RPMI8226 (cell line): Measurements from ENCODE around the gene DYSF.

Source experiments
- DNase-seq: peaks from one replicate; pipeline ENCODE4 v3.0.0-alpha.2; 2015

The DYSF gene

DNA sequence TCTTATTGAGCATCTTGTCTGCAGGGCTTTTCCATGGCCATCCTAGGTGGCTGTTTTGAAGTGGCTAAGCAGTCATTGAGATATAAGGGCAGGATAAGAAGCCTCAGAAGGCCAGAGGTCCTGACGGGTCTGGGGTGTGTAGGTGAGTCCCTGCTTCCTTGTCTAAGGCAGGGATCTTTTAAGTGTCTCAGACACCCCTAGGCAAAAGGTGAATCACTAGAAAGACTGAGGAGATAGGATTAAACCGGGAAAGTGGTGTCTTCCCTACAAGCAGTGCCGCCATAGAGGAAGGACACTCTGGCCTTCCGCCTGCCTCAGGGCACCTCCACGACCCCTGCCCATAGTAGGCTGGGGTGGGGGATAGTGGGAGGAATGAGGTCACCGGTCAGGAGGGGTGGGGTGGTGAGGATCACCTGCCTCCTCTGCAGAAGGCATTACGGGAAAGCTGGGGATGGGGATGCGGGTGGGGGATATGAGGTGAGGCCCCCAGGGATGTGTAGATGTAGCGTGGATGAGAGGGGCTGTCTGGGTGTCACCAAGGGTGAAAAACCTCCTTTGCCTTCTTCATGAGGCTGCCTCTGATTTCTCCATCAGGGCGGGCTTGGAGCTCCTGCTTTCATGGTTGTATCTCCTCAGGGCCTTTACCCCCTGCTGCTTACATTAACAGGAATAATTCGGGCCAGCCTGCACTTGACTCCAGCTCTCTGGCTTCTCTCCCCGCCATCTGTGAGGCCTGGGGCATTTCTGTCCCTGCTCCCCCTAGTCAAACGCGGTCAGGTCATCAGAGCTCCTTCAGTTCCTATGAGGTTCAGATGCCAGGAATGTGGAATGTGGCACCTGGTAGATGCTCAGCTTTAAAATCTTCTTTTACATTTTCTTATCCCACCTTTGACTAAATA lies 244.0 kb downstream of the DYSF start:
- no peak for DNase-seq

GRCh38 chr2:71699428-71699827 lies 246.1 kb downstream of the DYSF start:
- DNase-seq, result no peak

GRCh38 chr2:71700041-71700657 lies 246.8 kb downstream of the DYSF start:
- no peak for DNase-seq

DNA sequence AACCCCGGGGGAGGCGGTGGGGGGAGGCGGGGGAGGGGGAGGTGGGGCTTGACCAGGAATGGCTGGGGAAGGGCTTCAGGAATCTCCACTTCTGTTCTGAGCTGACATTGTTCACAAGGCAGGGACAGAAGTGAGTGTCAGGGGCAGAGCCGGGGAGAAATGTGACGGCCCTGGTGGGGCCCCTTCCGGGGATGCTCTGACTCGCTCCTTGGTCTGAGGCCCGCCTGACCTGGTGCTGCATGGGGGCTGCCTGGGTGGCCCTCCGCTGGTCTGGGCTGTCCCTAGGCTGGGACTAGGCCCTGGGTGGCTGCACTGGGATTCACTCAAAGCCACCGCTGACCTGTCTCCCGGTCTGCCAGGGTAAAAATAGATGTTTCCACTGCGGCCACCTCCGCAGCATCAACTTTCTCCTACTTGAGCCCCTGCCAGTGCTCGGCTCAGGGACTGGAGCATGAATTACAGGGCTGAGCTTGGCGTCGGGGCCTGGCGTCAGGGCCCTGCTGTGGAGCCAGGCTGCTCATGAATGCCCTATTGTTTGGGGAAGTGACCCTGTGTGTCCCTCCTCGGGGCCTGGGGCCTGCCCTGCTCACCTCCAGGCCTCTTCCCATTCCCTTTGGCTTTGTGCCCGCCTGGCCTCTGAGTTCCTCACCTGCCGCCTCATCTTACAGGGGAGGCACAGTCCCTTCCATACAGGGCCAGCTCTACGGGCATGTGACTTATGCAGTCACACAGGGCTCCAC lies 247.5 kb downstream of the DYSF start:
- no peak for DNase-seq

DNA sequence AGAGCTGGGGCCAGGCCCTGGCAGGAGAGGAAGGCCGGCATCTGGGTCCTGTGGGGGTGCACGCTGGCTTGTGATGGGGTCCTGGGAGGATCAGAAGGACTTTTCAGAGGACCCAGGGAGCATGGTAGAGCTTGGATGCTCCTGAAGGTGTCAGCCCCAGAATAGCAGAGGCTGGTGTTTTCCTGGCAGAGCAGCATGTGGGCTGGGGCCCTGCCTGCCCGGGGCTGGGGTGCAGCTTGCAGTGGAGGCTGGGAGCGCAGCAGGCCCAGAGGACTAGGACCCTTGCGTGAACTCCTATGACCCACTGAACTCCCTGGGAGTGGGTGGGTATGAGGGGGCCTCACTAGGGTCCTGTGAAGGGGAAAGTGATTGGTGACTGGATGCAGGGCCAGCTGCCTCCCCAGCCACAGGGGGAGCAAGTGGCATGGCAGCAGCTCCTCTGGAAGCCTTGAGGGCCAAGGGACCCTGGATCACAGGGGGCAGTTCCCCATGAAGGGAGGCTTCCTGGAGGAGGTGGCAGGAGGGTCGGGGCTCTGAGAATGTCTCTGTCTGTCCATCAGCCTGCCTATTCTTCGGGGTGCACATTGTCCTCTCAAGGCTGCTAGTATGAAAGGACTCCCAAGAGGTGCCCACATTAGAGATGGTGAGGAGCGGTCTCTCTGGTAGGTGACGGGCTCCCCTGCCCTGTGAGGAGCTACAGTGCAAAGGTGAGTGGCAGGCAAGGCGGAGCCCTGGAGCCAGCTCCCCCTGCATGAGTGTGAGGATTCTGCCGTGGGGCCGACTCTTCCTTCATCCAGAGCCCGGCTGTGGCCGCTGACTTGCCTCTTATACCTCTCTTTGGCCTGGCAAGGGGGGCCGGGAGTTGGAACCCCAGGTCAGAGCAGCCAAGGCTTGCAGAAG lies 249.0 kb downstream of the DYSF start:
- no peak for DNase-seq

DNA sequence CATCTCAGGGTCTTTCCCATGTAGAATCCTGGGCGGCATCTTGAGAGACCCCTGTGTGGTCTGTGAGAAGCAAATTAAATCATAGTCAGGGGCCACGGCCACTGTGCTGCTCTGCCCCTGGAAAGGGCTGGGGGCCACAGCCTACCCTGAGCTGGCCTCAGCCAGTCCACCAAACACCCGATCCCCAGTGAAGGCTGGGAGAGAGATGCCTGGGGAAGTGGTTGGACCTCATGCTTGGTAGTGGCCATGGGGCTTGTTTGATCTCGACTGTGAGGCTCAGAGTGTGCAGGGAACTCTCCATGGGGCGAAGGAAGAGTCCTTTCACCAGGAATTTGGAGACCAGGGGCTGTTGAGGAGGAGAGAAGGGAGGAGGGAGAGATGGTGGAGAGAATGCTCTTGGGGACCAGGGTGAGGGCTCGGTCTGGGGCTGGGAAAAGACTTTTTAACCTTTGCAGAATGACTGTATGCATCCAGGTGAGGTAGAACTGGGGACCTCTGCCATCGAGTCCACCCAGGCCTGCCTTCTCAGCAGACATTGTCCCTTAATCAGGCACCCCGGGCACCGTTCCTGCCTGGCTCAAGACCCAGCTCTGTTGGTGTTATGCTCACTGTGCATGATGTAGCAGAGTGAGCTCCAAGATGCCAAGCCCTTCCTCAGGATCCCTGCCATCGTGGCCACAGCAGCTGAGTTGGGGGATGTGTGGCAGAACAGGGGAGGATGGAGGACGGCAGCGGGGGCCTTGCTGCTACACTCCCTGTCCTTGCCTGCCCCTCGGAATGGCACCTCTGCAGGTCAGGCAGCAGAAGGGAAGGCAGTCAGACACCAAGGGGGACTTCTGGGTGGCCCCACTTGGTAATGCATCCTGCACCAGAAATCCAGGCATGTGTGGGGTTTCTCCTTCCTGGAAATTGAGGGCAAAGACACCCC lies 249.9 kb downstream of the DYSF start:
- no peak for DNase-seq

GRCh38 chr2:71704131-71704561 lies 250.8 kb downstream of the DYSF start:
- DNase-seq, result no peak

DNA sequence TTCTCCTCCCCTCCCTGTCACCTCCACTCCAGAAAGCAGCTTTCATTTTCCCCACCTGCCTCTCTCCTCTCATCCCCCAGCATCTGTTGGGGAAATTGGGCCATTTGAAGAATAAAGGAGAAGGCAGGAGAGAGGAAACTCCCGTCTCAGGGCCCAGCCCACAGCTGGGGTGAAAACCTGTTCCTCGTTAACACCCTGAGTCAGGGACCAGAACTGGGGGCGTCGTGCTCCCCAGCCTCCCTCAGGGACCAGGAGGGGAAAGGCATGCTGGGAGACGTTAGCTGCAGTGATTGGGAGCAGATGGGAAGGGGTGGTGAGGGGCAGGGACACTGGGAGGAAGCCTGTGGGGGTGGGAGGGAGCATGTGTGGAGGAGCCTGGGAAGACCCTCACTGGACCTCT lies 251.3 kb downstream of the DYSF start:
- no peak for DNase-seq

- DNase-seq, result no peak
These were observed 252.0 kb downstream of the DYSF start for GRCh38 chr2:71705171-71705960.

DNA sequence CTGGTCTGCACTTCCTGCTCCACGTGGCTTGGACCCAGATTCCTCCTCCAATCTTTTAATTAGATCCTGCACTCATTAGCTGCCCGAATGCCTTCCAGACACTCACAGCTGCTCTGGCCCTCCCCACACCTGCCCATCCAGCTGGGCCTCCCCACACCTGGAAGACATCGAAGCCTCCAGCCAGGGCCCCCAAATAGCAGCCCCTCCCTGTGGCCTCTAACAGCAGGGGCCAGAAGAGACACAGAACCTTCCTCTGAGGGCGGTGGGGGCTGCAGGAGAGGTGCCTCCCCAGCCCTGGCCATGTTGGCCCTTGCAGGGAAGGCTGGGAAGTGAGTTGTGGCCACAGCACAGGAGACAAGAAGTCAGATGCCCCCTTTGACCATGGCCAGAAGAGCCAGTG lies 252.8 kb downstream of the DYSF start:
- DNase-seq, result no peak

GRCh38 chr2:71706836-71707235 lies 253.5 kb downstream of the DYSF start:
- DNase-seq, result no peak

GRCh38 chr2:71710367-71711132 lies 257.2 kb downstream of the DYSF start:
- no peak for DNase-seq

DNA sequence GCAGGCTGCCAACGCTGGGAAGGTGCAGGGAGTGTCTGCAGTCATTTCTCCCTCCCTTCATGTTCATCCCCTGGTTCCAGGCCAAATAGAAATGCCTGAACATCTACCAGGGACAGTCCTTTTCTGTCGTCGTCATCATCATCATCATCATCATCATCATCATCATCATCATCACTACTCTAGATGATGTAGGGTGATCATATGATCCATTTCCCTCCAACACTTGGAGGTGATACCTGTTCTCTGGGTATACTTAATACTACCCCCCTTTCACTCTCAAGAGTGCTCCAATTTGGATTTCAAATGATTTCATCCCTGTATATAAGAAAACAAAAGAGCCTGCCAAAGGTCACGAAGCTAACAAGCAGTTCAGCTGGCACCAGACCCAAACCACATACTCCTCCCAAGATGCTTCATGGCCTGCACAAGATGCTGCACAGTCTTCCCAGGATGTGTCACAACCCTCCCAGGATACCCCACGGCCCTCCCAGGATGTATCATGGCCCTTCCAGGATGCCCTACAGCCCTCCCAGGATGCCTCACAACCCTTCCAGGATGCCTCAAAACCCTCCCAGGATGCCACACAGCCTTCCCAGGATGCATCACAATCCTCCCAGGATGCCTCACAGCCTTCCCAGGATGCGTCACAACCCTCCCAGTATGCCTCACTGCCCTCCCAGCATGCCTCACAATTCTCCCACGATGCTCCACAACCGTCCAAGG lies 257.9 kb downstream of the DYSF start:
- no peak for DNase-seq

- no peak for DNase-seq
These were observed 258.9 kb downstream of the DYSF start for GRCh38 chr2:71712158-71712818.

GRCh38 chr2:71713581-71714580 lies 260.5 kb downstream of the DYSF start:
- DNase-seq, result no peak

DNA sequence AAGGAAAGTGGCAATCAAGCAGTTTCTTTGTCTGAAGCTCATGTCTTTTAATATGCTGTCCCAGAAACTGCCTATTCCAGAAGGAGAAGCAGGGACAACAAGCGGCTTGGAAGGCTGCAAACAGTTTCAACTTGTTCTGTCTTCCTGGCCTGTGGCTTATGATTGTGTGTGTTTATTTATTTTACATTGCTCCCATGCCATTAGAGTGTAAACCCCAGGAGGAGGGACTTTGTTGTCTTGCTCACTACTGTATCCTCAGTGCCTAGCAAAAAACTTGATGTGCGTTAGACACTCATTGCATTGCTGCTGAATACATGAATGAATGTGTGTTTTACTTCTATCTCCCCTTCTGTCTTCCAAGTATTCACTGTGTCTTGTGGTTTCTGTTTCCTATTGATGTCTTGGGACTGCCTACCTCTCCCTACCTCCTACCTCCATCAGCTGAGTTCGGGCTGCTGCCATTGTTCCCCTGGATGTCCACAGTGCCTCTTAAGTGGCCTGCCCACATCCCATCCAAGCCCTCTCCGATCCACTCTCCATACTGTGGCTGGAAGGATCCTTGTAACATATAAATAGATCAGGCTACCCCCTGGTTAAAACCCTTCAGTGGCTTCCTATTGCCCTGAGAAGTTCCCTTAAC lies 261.4 kb downstream of the DYSF start:
- DNase-seq, result no peak
